Jurkat, Clone E6-1 (cell line): ENCODE results near the gene HASPIN.

Source experiments
- DNase-seq: peaks from one replicate; pipeline ENCODE4 v3.0.0-alpha.2; 2011; ENCODE audit warnings: low read depth, low spot score
- H3K4me3 ChIP-seq: 2 replicates; pipeline ENCODE4 v1.5.1; 2011; ENCODE audit warnings: mild to moderate bottlenecking, low read length, control low read depth, moderate library complexity

Gene HASPIN

GRCh38 chr17:3759597-3760216 lies 36.0 kb downstream of the HASPIN start:
- DNase-seq, result no peak

GRCh38 chr17:3761036-3761917 lies 37.6 kb downstream of the HASPIN start:
- no peak overlapping the region for H3K4me3 ChIP-seq
- DNase-seq, result no peak

More at GRCh38 chr17:3759597-3760216, 36.0 kb downstream of the HASPIN start:
- H3K4me3 ChIP-seq, result no peak overlapping the region

- H3K4me3 ChIP-seq, result no peak overlapping the region
- no peak for DNase-seq
These were observed 38.2 kb downstream of the HASPIN start for GRCh38 chr17:3761918-3762380.

GRCh38 chr17:3762922-3763776 lies 39.4 kb downstream of the HASPIN start:
- no peak overlapping the region for H3K4me3 ChIP-seq
- no peak for DNase-seq

- no peak overlapping the region for H3K4me3 ChIP-seq
- no peak for DNase-seq
These were observed 40.1 kb downstream of the HASPIN start for GRCh38 chr17:3763777-3764170.

- DNase-seq, result no peak
- H3K4me3 ChIP-seq, result no peak overlapping the region; the same call in 1 of the 2 replicates
These were observed 42.3 kb downstream of the HASPIN start for GRCh38 chr17:3765981-3766380.

DNA sequence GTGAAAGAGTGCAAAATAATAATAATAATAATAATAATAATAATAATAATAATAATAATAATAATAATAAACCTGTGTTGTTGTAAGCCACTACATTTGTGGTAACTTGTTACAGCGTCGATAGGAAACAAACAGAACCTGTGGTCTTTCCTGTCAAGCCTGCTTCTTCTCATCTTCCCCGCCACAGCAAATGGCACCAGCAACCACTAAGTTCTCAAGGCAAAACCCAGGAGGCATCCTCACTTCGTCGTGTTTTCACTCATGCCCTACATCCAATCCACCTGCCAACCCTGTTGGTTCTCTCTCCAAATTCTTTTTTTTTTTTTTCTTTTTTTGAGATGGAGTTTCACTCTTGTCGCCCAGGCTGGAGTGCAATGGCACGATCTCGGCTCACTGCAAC lies 43.1 kb downstream of the HASPIN start:
- H3K4me3 ChIP-seq, result no peak overlapping the region
- peak; percentile 85 for DNase-seq

GRCh38 chr17:3768341-3768740 lies 44.6 kb downstream of the HASPIN start:
- no peak overlapping the region for H3K4me3 ChIP-seq

GRCh38 chr17:3768769-3769168 lies 45.1 kb downstream of the HASPIN start:
- DNase-seq, result no peak
- no peak overlapping the region for H3K4me3 ChIP-seq

More at GRCh38 chr17:3768341-3768740, 44.6 kb downstream of the HASPIN start:
- DNase-seq, result no peak

GRCh38 chr17:3770466-3770865 lies 46.8 kb downstream of the HASPIN start:
- peak; percentile 96 for DNase-seq

DNA sequence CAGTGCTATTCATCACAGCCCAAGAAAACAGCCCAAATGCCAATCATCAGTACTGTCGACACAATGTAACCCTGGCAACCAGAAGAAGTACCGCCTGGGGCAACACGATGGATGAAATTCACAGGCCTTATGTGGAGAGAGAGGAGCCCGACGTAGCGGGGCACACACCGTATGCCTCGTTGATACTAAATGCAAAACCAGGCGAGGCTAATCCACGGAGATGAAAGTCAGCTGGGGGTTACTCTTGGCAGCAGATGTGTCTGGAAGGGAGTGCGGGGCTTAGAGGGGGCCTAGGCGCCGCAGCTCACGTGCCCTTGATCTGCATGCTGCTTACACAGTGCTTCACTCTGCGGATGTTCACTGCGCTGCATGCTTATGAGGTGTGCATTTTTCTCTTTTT lies 47.4 kb downstream of the HASPIN start:
- H3K4me3 ChIP-seq, result peak overlapping the region; percentile 20
- DNase-seq, result peak; percentile 77

More at GRCh38 chr17:3770466-3770865, 46.8 kb downstream of the HASPIN start:
- peak overlapping the region; percentile 20 for H3K4me3 ChIP-seq

DNA sequence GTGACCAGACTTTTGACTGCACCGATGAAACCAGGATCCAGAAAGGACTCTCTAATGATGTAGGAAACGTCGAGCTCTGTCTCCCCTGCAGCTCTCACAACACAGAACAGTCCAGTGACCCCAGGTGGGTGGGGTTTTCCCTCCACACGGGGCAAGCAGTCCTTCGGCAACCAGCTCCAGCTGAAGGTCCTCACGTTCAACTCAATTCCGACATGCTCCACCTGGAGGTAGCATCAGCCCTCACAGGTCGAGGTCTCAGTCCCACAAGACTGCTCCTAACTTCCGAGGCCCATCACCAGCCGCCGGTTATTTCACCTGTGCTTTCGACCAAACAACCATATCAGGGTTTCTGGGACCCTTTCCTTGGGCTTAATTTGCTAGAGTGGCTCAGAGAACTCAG lies 49.1 kb downstream of the HASPIN start:
- no peak for DNase-seq
- no peak overlapping the region for H3K4me3 ChIP-seq

- DNase-seq, result no peak
These were observed 49.8 kb downstream of the HASPIN start for GRCh38 chr17:3773511-3773910.

DNA sequence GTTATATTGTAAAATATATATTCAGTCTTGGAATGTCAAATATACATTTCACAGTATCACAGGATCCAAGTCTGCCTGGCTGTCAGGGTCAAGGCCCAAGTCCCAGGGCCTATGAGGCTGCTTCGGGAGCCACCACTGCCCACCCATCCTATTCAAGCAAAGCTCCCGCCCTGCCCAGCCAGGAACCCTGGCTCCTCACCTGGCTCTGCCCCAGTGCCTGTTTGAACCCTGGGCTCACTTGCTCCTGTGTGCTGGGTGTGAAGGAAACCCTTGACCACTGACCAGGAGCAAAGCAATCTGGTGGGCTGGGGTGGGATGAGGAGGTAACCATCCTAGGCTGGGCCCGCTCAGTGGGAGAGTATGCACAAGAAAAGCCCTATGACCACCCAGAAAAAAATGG lies 50.3 kb downstream of the HASPIN start:
- H3K4me3 ChIP-seq, result no peak overlapping the region
- no peak for DNase-seq

More at GRCh38 chr17:3773511-3773910, 49.8 kb downstream of the HASPIN start:
- H3K4me3 ChIP-seq, result no peak overlapping the region
